Measurements from ENCODE around the gene ZNF528. TPM values are rescaled to one million over a fixed set of nuclear protein-coding genes. Genes with fewer than 3 reads are reported as not detected.

The ZNF528 gene
- total RNA-seq, 4 donors from 2014 or later: 12.2 to 17.4 (median 13.2) TPM

GRCh38 chr19:52453324-52454094 lies 55.9 kb downstream of the ZNF528 start, which contains the start of gene ZNF578:
TSS of gene ZNF578 (plus strand) at chr19:52453553. CDS start at chr19:52501846, 48,293 bp downstream.
- intact Hi-C loops (cut with DNase I): no loop called here
- peaks cover 0 to 8% (median 0%) of the 10 kb centered on the region in 4 donors for H3K27me3 ChIP-seq
- H3K4me1 ChIP-seq: peaks cover 4 to 8% (median 7%) of the 10 kb centered on the region in 4 donors
- DNase-seq (ENCODE audit: extremely low spot score): peak; percentile 93
- WGBS: 3% methylated on average over 46 of the region's 48 CpGs
- peak within 1 kb of the TSS in 1 of 4 donors; percentile 60 for H3K27ac ChIP-seq (replicated peaks in 1 of 4)
- peaks cover 23 to 31% (median 26%) of the 10 kb centered on the region in 4 donors for H3K36me3 ChIP-seq
- peak within 1 kb of the TSS; percentile 64 to 70 (median 68) for H3K4me3 ChIP-seq
- H3K9me3 ChIP-seq: peaks cover 0 to 93% (median 73%) of the 10 kb centered on the region in 4 donors
- TF ChIP-seq CTCF (IDR thresholded peaks at IDR 0.05) (no peak), POLR2A (IDR thresholded peaks at IDR 0.05; ENCODE audit: low read depth) (no peak), POLR2AphosphoS5 (IDR thresholded peaks at IDR 0.05) (peak; percentile 41 to 71)

DNA sequence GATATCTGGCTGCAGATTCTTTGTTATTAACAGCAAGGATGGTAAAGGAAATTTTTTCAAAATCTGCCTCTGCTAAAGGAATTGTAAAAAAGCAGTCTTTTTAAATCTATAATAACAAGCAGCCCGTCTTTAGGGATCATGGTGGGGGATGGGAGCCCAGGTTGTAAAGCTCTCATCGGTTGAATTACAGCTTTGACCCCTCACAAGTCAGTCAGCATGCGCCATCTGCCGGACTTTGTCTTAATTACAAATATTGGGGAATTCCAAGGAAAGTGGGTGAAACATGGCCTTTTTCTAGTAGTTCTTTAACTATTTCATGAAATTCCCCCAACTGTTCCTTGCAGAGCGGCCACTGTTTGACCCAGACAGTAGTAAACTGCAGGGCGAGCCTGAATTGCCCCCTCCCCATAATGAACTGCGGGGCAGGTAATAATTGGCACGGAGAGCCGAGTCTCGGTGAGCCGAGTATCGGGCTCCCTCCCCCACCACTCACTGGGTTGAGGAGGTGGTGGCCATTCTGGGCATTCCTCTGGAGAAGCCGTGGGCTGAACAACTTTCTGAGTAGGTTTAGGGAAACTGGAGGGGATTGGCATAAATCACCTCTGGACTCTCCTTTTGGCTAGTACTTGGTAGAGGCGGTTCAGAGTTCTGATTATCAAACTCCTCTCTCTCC lies 67.3 kb downstream of the ZNF528 start:
- Histone ChIP-seq H3K27ac (replicated peaks in 1 of 4) (no peak overlapping the region), H3K36me3 (peaks cover 5 to 39% (median 16%) of the 10 kb centered on the region in 4 donors), H3K27me3 (no peaks in the 10 kb centered on the region), H3K9me3 (peaks cover 0 to 100% (median 89%) of the 10 kb centered on the region in 4 donors), H3K4me3 (no peak overlapping the region), H3K4me1 (no peaks in the 10 kb centered on the region)
- WGBS: 89% methylated on average over 14 of the region's 14 CpGs
- no peak for DNase-seq (ENCODE audit: extremely low spot score)
- TF ChIP-seq POLR2A (IDR thresholded peaks at IDR 0.05; ENCODE audit: low read depth): no peak
- TF ChIP-seq EP300 (IDR thresholded peaks at IDR 0.05): no peak
- no peak for TF ChIP-seq CTCF (IDR thresholded peaks at IDR 0.05)
- no peak for TF ChIP-seq POLR2AphosphoS5 (IDR thresholded peaks at IDR 0.05)
- intact Hi-C loops (cut with DNase I): no loop called here

Small RNA genes lying within 50 kb of the gene (small RNA-seq; reads per million reads assigned to genes)
- 0 reads per million in 3 donors for gene AC010332.1

Other genes starting within 250 kb of the ZNF528 start
- 10 to 100 TPM in 2 of 4 donors, 1 to 10 TPM in 2; 5.8 to 13.1 (median 9.1) TPM for gene ZNF836, start 226.2 kb upstream of the ZNF528 start, total RNA-seq
- 100 to 1,000 TPM; 192 to 304 (median 221) TPM for gene PPP2R1A, start 207.8 kb upstream of the ZNF528 start, total RNA-seq
- gene ZNF766, start 128.3 kb upstream of the ZNF528 start, total RNA-seq: 10 to 100 TPM in 2 of 4 donors, 1 to 10 TPM in 2; 8.3 to 13.9 (median 10.8) TPM
- gene ZNF480, start 100.7 kb upstream of the ZNF528 start, total RNA-seq: 1 to 10 TPM; 6.0 to 10.0 (median 7.2) TPM
- 1 to 10 TPM; 1.3 to 3.2 (median 2.2) TPM for gene ZNF610, start 61.6 kb upstream of the ZNF528 start, total RNA-seq
- gene ZNF880, start 27.9 kb upstream of the ZNF528 start, total RNA-seq: 10 to 100 TPM; 16.8 to 30.3 (median 28.1) TPM
- gene ZNF534, start 31.3 kb downstream of the ZNF528 start, total RNA-seq: under 1 TPM; 0.17 to 0.63 (median 0.43) TPM
- gene ZNF578, start 55.7 kb downstream of the ZNF528 start, total RNA-seq: 1 to 10 TPM; 1.4 to 4.2 (median 3.2) TPM
- gene ZNF808, start 129.8 kb downstream of the ZNF528 start, total RNA-seq: 10 to 100 TPM; 11.3 to 18.7 (median 14.2) TPM
- gene ZNF701, start 172.4 kb downstream of the ZNF528 start, total RNA-seq: 10 to 100 TPM in 2 of 4 donors, 1 to 10 TPM in 2; 7.8 to 13.3 (median 10.1) TPM
- 10 to 100 TPM; 29.7 to 55.6 (median 34.1) TPM for gene ZNF83, start 240.5 kb downstream of the ZNF528 start, total RNA-seq

Measured in esophagus muscularis mucosa (tissue), 4 donors.